GM10847 (cell line): ENCODE results near the gene DOK1.

Experiments
- POLR2A ChIP-seq: IDR thresholded peaks from 2 replicates; pipeline ENCODE4 v1.6.1; 2011; ENCODE audit not compliant: insufficient read length; ENCODE audit errors: extremely low read depth

The DOK1 gene

GRCh38 chr2:74516650-74517049, 37.9 kb upstream of the DOK1 start:
- no peak for TF ChIP-seq POLR2A

DNA sequence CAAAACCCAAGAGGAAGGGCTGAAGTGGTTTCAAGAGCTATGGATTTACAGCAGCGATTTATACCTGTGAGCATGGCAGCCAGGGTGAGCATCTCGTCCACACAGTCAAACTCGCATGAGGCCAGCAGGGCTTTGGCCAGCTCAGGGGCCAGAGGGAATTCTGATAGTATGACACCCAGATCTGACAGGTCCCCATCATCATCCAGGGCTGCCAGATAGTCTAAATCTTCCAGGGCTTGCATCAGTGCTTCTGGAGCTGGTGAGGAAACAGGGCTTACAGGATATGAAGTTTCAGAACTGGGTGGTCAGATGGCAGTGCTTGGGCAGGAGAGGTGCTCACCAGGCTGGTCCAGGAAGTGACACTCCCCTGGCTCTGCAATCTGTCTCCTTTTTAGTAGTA, 32.0 kb upstream of the DOK1 start:
- no peak for TF ChIP-seq POLR2A

DNA sequence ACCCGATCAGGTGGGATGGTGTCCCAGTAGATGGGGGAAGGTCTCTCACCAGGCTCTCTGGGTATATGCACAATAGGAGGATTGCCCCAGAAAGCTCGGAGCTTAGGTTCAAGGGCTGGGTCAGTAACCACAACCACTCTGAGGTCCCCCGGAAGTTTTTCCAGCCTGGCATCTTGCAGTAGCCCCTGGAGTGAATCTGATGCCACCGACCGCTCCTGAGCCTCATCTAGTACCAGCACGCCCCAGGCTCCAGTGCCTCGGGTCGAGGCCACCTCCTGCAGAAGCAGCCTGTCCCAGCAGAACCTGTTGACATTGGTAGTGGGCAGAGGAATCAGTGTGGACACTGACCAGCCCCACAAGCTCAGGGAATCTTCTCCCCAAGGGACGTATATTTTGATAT, 30.5 kb upstream of the DOK1 start:
- no peak for TF ChIP-seq POLR2A

DNA sequence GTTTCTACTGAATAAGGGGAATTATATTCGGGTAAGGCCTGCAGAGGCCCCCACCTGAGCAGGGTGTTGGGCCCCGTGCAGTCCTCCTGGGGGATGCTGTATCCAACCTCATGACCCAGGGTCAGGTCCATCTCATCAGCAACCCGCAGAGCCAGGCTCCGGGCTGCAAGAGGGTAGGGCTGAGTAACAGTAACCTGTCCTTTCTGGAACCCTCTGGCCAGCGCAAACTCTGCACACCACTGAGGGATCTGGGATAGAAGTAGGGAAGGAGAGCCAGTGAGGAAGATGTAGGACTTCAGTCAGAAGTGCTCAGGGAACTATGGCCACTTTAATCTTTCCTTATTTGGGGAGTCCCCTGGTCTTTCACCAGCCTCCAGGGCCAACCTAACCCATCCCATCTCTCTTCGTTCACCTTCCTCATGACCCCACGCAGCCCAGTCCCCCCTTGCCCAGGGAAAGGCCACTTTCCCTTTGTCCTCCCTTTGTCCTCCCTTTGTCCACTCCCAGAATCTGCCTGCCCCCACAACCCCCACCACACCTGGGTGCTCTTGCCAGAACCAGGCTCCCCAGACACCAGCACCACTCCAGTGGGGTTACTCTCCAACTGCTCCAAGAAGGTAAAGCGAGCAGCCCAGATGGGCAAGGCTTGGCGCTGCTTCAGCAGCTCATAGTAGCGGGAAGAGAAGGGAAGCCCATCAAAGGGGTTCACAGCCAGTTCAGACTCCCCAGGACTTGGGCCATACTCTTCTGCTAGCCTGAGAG, 29.4 kb upstream of the DOK1 start:
- TF ChIP-seq POLR2A = no peak

- no peak for TF ChIP-seq POLR2A
Measured at GRCh38 chr2:74525717-74526648, 28.5 kb upstream of the DOK1 start, which contains the start of gene DQX1. TSS of gene DQX1 (minus strand) at chr2:74526231. CDS start at chr2:74525729, 502 bp downstream.

DNA sequence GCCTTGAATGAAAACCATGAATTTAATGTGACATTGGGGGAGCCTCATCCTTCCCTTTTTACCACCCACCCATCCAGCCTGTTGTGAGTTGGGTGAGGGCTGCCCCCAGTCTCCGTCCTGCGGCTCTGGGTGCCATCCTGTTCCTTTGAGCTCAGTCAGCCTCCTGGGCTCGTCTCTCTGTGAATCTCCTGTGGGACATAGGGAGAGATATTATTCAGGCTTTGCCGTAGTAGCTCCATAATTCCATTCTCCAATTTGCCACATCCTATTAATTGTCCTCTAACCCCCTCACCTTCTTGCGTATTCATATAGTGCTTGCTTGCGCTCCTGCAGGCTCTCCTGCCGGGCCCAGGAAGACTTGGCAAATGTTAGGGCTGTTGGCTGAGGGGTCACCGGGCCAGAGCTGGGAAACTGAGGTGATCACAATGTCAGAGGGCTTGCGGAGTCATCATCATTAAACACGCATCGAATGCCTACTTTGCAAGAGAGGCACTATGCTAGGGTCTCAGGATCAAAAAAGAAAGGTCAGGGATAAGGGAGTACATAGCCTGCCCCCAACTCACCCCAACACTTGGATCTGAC, 27.8 kb upstream of the DOK1 start:
- no peak for TF ChIP-seq POLR2A

DNA sequence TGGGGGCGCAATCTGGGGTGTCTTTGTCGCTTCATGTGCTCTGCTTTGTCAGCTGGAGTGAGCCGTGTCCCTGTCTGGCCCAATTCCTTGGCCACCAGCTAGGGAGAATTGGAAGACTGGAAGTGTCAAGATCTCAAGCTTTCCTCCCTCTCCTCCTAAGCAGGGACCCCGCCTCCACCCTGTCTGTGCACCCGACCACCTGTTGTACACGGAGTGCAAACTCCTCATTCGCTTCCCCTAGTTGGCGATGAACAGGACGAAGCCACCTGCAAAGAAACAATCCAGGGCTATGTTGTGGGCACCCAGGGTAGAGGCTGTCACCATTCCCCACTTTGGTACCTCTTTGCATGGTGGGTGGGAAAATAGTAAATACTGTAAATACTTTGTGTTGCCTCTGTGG, 26.8 kb upstream of the DOK1 start:
- no peak for TF ChIP-seq POLR2A

DNA sequence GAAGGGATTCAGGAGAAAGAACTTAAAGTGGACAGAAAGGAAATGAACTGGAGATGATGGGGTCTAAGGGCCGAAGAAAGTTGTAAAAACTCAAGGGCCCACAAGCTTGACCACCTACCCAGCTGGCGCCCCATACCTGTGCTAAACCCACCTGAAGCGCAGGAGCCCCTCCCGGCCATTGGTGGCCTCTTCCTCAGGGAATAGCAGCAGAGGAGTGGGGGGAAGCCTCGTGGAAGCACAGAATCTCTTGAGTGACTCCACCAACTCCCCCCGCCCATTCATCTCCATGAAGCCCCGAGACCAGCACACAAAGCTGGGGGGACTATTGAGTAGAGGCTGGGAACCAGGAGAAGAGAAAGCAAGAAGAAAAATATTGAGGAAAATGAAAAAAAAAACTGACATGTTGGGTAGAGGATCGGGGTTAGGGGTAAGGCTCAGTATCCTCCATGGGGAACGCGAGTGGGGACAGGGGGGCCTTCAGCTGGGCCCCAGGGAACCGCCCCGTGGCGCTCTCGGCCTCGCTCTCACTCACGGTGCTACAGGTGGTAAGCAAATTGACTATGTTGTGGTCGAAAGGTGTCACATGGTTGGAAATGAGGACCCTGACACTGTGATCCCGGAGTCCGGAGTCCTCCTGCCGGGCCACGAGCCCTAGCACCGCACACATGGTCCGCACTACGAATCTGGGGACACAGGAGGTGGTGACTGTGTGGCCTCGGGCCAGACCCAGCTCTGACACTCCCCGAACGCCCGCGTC, 25.7 kb upstream of the DOK1 start:
- no peak for TF ChIP-seq POLR2A

GRCh38 chr2:74529357-74530238, 24.9 kb upstream of the DOK1 start, which contains the start of the genes AUP1 and HTRA2:
TSS of gene AUP1 (minus strand) at chr2:74529706. CDS start at chr2:74529629, 77 bp downstream.
TSS of gene HTRA2 (plus strand) at chr2:74529933. CDS start at chr2:74530007, 74 bp downstream.
- peak; percentile 89 for TF ChIP-seq POLR2A

GRCh38 chr2:74530239-74531187, 24.0 kb upstream of the DOK1 start:
- TF ChIP-seq POLR2A = no peak

DNA sequence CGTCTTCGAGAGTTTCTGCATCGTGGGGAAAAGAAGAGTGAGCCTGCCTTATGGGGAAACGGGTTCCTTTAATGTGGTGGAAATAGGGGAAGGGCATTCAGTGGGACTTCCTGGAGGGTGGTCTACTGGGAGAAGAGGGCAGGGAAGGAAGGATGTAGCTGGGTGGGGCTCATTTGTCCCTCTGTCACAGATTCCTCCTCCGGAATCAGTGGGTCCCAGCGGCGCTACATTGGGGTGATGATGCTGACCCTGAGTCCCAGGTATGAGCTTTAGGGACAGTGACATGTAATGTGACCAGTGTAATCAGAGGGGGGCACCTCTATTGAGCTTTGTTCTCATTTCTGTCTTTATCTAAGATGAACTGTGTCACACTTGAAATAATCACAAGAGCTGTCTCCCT, 22.9 kb upstream of the DOK1 start:
- TF ChIP-seq POLR2A = no peak

DNA sequence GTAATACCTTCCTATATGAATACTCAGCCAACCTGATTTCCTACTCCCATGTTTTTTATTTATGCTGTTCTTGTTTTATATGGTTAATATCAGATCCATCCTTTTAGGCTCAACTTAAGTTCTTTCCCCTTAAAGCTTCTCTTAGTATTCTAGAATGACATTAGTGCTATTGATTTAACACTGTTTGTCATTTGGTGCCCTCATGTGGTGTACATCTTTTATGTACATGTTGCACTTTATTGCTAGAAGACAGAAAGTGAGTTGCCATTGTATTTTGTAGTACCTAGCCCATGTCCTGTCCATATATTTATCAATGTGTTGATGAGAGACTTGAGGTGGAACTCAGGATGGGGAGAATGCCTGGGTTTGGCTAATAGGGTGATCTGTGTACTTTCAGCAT, 22.3 kb upstream of the DOK1 start:
- TF ChIP-seq POLR2A = no peak

DNA sequence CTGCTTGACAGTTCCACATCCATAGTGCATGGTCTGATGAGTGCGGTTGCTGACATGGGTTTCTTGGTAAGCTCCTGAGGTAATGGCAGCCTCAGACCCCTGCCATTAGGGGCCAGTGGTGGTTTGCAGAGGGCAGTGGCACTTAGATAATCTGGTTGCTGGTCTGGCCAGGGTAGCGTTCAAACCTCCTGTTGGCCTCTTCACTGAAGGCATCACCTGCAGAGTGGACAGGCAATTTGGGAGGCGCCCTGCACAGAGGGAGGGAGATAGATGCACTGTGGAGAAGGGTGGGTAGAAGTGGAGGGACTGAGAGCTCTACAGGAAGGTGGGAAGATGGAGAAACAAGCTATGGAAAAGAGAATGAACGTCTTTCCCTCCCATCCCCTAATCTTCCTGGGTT, 21.1 kb upstream of the DOK1 start:
- no peak for TF ChIP-seq POLR2A
